Central memory CD4-positive, alpha-beta T cell (primary cell): ENCODE data around the gene NELFCD.
A peak's percentile ranks its signal among the peaks of the same experiment; 100 is the strongest.
"Not testable (repeated sequence)": the region's sequence is repeated elsewhere in the genome, so short reads cannot be mapped to it uniquely, and the experiment has no call there.

ENCODE experiments used
- DNase-seq: peaks from one replicate; pipeline ENCODE4 v3.0.0; 2022
- total RNA-seq, 3 experiments: gene quantifications; one replicate each; lab custom pipeline; 2026; lab: John Stamatoyannopoulos, UW

NELFCD gene
- total RNA-seq: 64.2 to 119 (median 79.5) reads per million in 3 experiments

- DNase-seq: peak; percentile 85
Measured at GRCh38 chr20:58980711-58981627, at the start of gene NELFCD. Gene NELFCD, plus strand, starts transcription at chr20:58981256. Its CDS starts 54 bp downstream, at chr20:58981310.

GRCh38 chr20:58932170-58932569 is 48.9 kb upstream of the NELFCD start:
- DNase-seq: no peak

GRCh38 chr20:58938078-58938477 is 43.0 kb upstream of the NELFCD start:
- DNase-seq: no peak

GRCh38 chr20:58938541-58938940 is 42.5 kb upstream of the NELFCD start:
- no peak for DNase-seq

DNA sequence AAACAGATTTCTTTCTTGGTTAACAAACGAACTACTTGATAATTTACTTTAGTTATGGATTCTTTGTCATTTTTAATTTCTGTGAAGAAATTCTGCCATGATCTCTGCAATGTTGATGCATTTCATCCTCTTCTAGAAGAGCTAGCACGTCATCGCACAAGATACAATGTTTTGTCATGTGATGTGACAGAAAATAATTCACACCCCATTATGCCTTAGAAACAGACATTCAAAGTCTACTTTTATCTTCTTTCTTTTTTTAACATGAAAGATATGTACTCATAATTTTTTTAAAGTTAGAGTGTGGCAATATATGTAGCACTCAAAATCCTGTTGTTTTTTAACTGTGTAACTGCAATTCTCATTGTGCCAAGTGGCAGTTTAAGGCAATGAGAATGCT is 39.6 kb upstream of the NELFCD start:
- no peak for DNase-seq

DNA sequence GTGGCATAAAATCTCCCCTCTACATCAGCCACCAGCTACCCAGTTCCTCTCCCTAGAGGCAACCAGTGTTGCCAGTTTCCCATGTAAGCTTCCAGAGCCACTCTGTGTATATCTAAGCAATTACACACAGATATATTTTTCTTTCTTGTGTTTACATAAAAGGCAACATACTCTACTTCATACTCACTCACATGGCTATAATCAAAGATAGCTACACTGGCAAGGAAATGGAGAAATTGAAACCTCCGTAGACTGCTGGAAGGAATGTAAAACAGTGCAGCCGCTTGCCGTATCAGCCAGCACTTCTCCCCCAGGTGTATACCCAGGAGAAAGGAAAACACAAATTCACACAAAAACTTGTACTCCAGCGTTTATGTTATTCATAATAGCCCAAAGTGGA is 38.5 kb upstream of the NELFCD start:
- no peak for DNase-seq

DNA sequence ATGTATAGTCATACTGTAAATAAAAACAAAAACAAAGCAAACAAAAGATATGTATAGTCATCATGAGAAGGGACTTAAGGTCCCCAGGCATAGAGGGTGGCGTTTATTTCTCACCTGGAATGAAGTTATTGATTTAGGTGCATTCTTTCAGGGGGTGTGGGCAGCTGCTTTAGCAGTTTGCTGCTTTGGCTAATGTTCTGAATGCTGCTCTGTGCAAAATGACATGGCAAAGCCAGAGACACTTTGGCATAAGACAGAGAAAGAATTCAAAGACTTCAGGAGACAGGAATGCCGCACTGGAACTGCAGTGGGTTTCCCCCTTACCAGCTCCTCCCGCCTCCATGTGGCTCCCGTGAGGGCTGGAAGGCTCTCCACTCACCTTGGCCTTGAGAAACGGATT is 36.4 kb upstream of the NELFCD start:
- DNase-seq: no peak

DNA sequence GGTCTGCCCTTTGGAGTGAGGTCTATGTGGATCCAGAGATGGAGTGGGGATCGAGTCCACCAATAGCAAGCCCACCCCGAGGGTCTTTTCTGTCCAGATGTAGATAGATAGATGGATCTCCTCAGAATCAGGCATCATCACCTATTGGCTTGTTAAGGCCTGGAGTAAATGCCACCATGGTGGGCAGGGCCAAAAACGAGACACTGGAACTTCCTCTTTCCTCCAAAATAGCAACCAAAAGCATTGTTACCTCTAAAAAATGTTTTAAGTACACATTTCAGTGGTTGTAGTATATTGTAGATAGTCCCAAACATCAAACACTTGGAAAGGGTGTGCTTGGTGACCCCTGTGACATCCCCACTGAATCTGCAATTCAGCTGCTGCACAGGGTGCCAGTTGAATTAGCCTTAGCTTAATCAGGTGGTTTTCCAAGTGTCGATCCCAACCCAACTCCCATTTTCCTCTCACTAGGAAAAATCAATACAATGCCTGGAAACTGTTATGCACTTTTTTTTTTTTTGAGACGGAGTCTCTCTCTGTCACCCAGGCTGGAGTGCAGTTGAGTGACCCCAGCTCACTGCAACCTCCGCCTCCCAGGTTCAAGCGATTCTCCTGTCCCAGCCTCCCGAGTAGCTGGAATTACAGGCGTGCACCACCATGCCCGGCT is 35.0 kb upstream of the NELFCD start:
- DNase-seq: no peak

- DNase-seq: not testable (repeated sequence)
Measured at GRCh38 chr20:58947797-58948388, 33.2 kb upstream of the NELFCD start.

GRCh38 chr20:58950603-58951002 is 30.5 kb upstream of the NELFCD start:
- no peak for DNase-seq

- DNase-seq: no peak
Measured at GRCh38 chr20:58953050-58953449, 28.0 kb upstream of the NELFCD start.

- DNase-seq: no peak
Measured at GRCh38 chr20:58956078-58956477, 25.0 kb upstream of the NELFCD start.

- no peak for DNase-seq
Measured at GRCh38 chr20:58959652-58960051, 21.4 kb upstream of the NELFCD start.

GRCh38 chr20:58963060-58963584 is 17.9 kb upstream of the NELFCD start:
- no peak for DNase-seq

DNA sequence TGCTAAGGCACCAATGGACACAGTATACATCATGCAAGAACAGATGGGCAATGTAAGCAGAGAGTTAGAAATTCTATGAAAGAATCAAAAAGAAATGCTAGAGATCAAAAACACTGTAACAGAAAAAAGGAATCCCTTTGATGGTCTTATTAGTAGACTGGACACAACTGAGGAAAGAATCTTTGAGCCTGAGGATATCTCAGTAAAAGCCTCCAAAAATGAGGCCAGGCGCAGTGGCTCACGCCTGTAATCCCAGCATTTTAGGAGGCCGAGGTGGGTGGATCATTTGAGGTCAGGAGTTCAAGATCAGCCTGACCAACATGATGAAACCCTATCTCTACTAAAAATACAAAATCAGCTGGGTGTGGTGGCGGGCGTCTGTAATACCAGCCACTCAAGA is 17.1 kb upstream of the NELFCD start:
- DNase-seq: not testable (repeated sequence)

DNA sequence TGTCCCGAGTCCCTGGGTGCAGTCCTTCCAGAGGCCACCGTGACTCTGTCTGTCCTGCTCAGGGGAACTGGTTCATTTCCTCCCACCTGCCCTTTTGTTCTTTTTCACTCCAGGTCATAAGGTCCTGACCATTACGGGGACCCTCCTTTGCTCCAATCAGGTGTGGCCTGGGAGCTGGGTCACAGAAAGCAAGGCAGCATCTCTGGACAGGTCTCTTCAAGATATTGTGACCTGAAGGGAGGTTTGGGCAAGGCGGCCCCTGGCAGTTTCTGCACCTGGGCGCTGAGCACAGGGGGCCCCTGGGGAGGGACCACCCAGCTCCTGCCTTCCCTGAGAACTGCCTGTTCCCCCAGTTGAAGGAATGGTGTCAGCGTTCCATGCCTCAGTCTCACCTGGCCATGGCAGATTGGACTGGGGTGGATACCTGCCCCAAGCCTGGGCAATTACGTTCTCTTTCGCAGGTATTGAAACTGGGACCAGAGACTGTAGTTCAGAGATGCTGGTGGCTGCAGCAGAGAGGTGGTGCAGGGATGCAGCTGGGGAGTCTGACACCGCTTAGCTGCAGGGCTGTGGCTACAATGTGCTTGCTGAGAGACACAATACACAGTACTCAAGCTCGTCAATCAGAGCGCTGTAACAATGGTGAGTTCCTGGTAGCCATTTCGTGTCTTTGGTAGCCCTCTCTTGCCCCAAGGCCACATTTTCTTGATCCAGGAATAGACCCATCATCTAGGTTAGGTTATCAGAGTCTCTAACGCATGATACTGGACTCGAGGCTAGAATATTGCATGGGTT is 15.6 kb upstream of the NELFCD start:
- DNase-seq: no peak

- DNase-seq: no peak
Measured at GRCh38 chr20:58967652-58968429, 13.2 kb upstream of the NELFCD start.

- DNase-seq: no peak
Measured at GRCh38 chr20:58969439-58969838, 11.6 kb upstream of the NELFCD start.

- no peak for DNase-seq
Measured at GRCh38 chr20:58970146-58970545, 10.9 kb upstream of the NELFCD start.

- no peak for DNase-seq
Measured at GRCh38 chr20:58971429-58971828, 9.6 kb upstream of the NELFCD start.

GRCh38 chr20:58973179-58973578 is 7.9 kb upstream of the NELFCD start:
- no peak for DNase-seq

DNA sequence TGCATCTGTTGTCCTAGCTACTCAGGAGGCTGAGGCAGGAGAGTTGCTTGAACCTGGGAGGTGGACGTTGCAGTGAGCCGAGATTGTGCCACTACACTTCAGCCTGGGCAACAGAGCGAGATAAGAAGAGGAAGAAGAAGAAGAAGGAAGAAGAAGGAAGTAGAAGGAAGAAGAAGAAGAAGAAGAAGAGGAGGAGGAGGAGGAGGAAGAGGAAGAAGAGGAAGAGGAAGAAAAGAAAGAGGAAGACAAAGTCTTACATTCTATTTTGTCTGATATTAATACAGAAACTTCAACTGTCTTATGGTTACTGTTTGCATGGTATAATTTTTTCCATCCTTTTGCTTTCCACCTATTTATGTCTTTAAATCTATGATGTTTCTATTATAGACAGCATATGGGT is 7.2 kb upstream of the NELFCD start:
- DNase-seq: no peak
